CD4-positive, alpha-beta T cell (primary cell): ENCODE results near the gene IFNAR2. TPM values are rescaled to one million over a fixed set of nuclear protein-coding genes. Genes with fewer than 3 reads are reported as not detected.

Experiments
- ATAC-seq: fragments of 200-7000 bp; cut with Tn5 transposase; one replicate; pipeline ENCODE4 v1.10.0; 2022; ENCODE audit warnings: mild to moderate bottlenecking; ENCODE audit not compliant: poor library complexity
- CTCF ChIA-PET: fragments of 350-600 bp; sonication (Branson Sonifier 250); formaldehyde crosslinking; loops from one replicate; lab custom pipeline; 2021; ENCODE audit warnings: antibody characterized with exemption, inconsistent platforms; lab: Charles Lee
- POLR2A ChIA-PET: fragments of 350-600 bp; sonication (Branson Sonifier 250); formaldehyde crosslinking; loops from one replicate; lab custom pipeline; 2021; ENCODE audit warnings: antibody characterized with exemption, inconsistent platforms; lab: Charles Lee
- DNase-seq, 14 experiments: peaks; one replicate each; pipeline ENCODE4 v3.0.0-alpha.2; 2013 to 2020; ENCODE audit warnings: mixed read lengths in 2 of 14
- H3K27ac ChIP-seq, 2 donors: one replicate each; pipeline versions ENCODE4 v1.5.1 to v1.7.0; 2013; ENCODE audit warnings: low read length in 2 of 2, low read depth in 1 of 2, mild to moderate bottlenecking in 1 of 2
- H3K27me3 ChIP-seq, 2 experiments: 1 replicate in 1 of 2; 2 replicates in 1 of 2; pipeline versions ENCODE4 v1.6.1 to v1.7.0; 2013; ENCODE audit warnings: low read length in 2 of 2, control low read depth in 1 of 2, mild to moderate bottlenecking in 1 of 2, moderate library complexity in 1 of 2; ENCODE audit not compliant: insufficient read depth in 2 of 2, control insufficient read depth in 1 of 2
- H3K36me3 ChIP-seq: one replicate; pipeline ENCODE4 v1.6.1; 2013; ENCODE audit warnings: low read length, control low read depth; ENCODE audit not compliant: insufficient read depth
- H3K4me1 ChIP-seq: one replicate; pipeline ENCODE4 v1.6.1; 2013; ENCODE audit warnings: low read length, control low read depth; ENCODE audit not compliant: insufficient read depth
- H3K4me3 ChIP-seq: one replicate; pipeline ENCODE4 v1.5.1; 2013; ENCODE audit warnings: mild to moderate bottlenecking, low read length, moderate library complexity
- H3K9me3 ChIP-seq, 2 experiments: 1 replicate in 1 of 2; 2 replicates in 1 of 2; pipeline versions ENCODE4 v1.6.1 to v1.7.0; 2013; ENCODE audit warnings: low read length in 2 of 2, mild to moderate bottlenecking in 2 of 2, control low read depth in 1 of 2, moderate library complexity in 1 of 2; ENCODE audit not compliant: control insufficient read depth in 1 of 2, insufficient read depth in 1 of 2
- H3K27ac Mint-ChIP-seq: one replicate; pipeline ENCODE4 v1.8.0; 2020; ENCODE audit warnings: mixed read lengths
- H3K27me3 Mint-ChIP-seq: one replicate; pipeline ENCODE4 v1.8.0; 2021; ENCODE audit warnings: mixed read lengths
- H3K36me3 Mint-ChIP-seq: one replicate; pipeline ENCODE4 v1.8.0; 2021; ENCODE audit warnings: low read depth, mixed read lengths
- H3K4me1 Mint-ChIP-seq: one replicate; pipeline ENCODE4 v1.8.0; 2021; ENCODE audit warnings: low read depth, mixed read lengths
- H3K4me3 Mint-ChIP-seq: one replicate; pipeline ENCODE4 v1.8.0; 2020; ENCODE audit warnings: mild to moderate bottlenecking, mixed read lengths
- H3K9me3 Mint-ChIP-seq: one replicate; pipeline ENCODE4 v1.8.0; 2020; ENCODE audit warnings: mixed read lengths
- CTCF ChIP-seq: fragments of 200-600 bp; IDR thresholded peaks from one replicate; pipeline ENCODE4 v1.8.0; 2022; ENCODE audit warnings: antibody characterized with exemption, mild to moderate bottlenecking
- intact Hi-C, 2 experiments: fragments of 100-400 bp; cut with DNase I in 1 of 2; cut with micrococcal nuclease in 1 of 2; formaldehyde crosslinking; loops; one replicate each; pipeline versions ENCODE4 v1.15.1 to v1.9.0; 2023 to 2025; cut with DNase I, micrococcal nuclease
- total RNA-seq, 174 experiments: library from RNA in 2 of 174; stranded (reverse) in 2 of 174; gene quantifications; one replicate each; pipeline ENCODE4 v1.2.3 and lab custom pipeline; 2021 to 2026

Gene IFNAR2
- total RNA-seq, 2 experiments from 2014 or later = 26.6 to 28.2 TPM

- Histone ChIP-seq H3K4me1 (peaks cover 21% of the 10 kb centered on the region), H3K27me3 (no peaks in the 10 kb centered on the region), H3K9me3 (no peaks in the 10 kb centered on the region), H3K4me3 (no peak overlapping the region), H3K27ac (no peak overlapping the region), H3K36me3 (no peaks in the 10 kb centered on the region)
- intact Hi-C loops = loop anchor here (1.0 to 10.0 kb wide), 11 partner anchors 45 to 545 kb away; no protein-coding TSS in a partner anchor
- peak; percentile 63 to 93 (median 75) for DNase-seq
- H3K4me1 Mint-ChIP-seq = peaks cover 55% of the 10 kb centered on the region
- peak; percentile 93 for ATAC-seq
- H3K36me3 Mint-ChIP-seq = no peaks in the 10 kb centered on the region
- peak overlapping the region; percentile 79 for H3K27ac Mint-ChIP-seq
- ChIA-PET CTCF (interaction anchor here (0.6 to 1.1 kb wide), 30 partner anchors 8 to 409 kb away, joined by 3 to 22 read pairs (median 4); partner anchors contain the start of genes IFNAR1, IFNAR2 and IL10RB), POLR2A (interaction anchor here (0.6 to 1.1 kb wide), 18 partner anchors 14 to 280 kb away, joined by 3 to 30 read pairs (median 4); partner anchors contain the start of genes IFNAR1, IL10RB and TMEM50B)
- no peak overlapping the region for H3K4me3 Mint-ChIP-seq
- TF ChIP-seq CTCF = peak; percentile 75
- H3K27me3 Mint-ChIP-seq = no peaks in the 10 kb centered on the region
- H3K9me3 Mint-ChIP-seq = no peaks in the 10 kb centered on the region
Measured at GRCh38 chr21:33199516-33200217, 30.1 kb upstream of the IFNAR2 start.

- no peak for TF ChIP-seq CTCF
- no peaks in the 10 kb centered on the region for H3K27me3 ChIP-seq
- no peak for ATAC-seq
- H3K9me3 ChIP-seq = no peaks in the 10 kb centered on the region
- H3K4me3 ChIP-seq = no peak overlapping the region
- CTCF ChIA-PET = no interaction called here
- no peaks in the 10 kb centered on the region for H3K9me3 Mint-ChIP-seq
- no peaks in the 10 kb centered on the region for H3K36me3 Mint-ChIP-seq
- no peak for DNase-seq
- peaks cover 40% of the 10 kb centered on the region for H3K4me1 ChIP-seq
- H3K27me3 Mint-ChIP-seq = no peaks in the 10 kb centered on the region
- no peak overlapping the region for H3K27ac ChIP-seq
- peak overlapping the region; percentile 58 for H3K27ac Mint-ChIP-seq
- no peaks in the 10 kb centered on the region for H3K36me3 ChIP-seq
- POLR2A ChIA-PET = no interaction called here
- intact Hi-C loops = loop anchor here in 1 of 2 experiments (5.0 kb wide), 3 partner anchors 45 to 155 kb away; no protein-coding TSS in a partner anchor
- no peak overlapping the region for H3K4me3 Mint-ChIP-seq
- peaks cover 60% of the 10 kb centered on the region for H3K4me1 Mint-ChIP-seq
Measured at GRCh38 chr21:33201956-33202355, 27.8 kb upstream of the IFNAR2 start.

GRCh38 chr21:33202464-33203363 lies 27.0 kb upstream of the IFNAR2 start:
- peaks cover 62% of the 10 kb centered on the region for H3K4me1 Mint-ChIP-seq
- H3K4me1 ChIP-seq = peaks cover 46% of the 10 kb centered on the region
- H3K27ac Mint-ChIP-seq = peak overlapping the region; percentile 58
- no peak overlapping the region for H3K4me3 Mint-ChIP-seq
- CTCF ChIA-PET = interaction anchor here (1.4 kb wide), 1 partner anchor 123 kb away, joined by 3 read pairs; no protein-coding TSS in a partner anchor
- POLR2A ChIA-PET = interaction anchor here (1.3 kb wide), 1 partner anchor 123 kb away, joined by 6 read pairs; the partner anchor contains the start of gene IFNAR1
- no peaks in the 10 kb centered on the region for H3K27me3 ChIP-seq
- no peaks in the 10 kb centered on the region for H3K27me3 Mint-ChIP-seq
- no peak overlapping the region for H3K4me3 ChIP-seq
- H3K9me3 ChIP-seq = no peaks in the 10 kb centered on the region
- DNase-seq = peak in 3 of 14 experiments; percentile 21 to 53 (median 39)
- ATAC-seq = no peak
- H3K36me3 ChIP-seq = no peaks in the 10 kb centered on the region
- no peaks in the 10 kb centered on the region for H3K36me3 Mint-ChIP-seq
- no peaks in the 10 kb centered on the region for H3K9me3 Mint-ChIP-seq
- no peak overlapping the region for H3K27ac ChIP-seq
- intact Hi-C loops = loop anchor here in 1 of 2 experiments (5.0 kb wide), 3 partner anchors 45 to 155 kb away; no protein-coding TSS in a partner anchor
- no peak for TF ChIP-seq CTCF
